DOHH2 (cell line): Measurements from ENCODE around the gene KLK13.
A peak's percentile ranks its signal among the peaks of the same experiment; 100 is the strongest.

Source experiments
- H3F3A ChIP-seq: fragments of 200-600 bp; sonication (generic), shearing (Covaris generic); 2 replicates; pipeline ENCODE4 v1.6.0; 2016; ENCODE audit warnings: antibody characterized with exemption, mild to moderate bottlenecking; ENCODE audit not compliant: control insufficient read depth, insufficient read depth
- H3K27ac ChIP-seq: fragments of 200-600 bp; sonication (generic); 2 replicates; pipeline ENCODE4 v1.5.1; 2014; ENCODE audit warnings: low read depth, mild to moderate bottlenecking, low read length, moderate library complexity
- H3K27me3 ChIP-seq: fragments of 200-600 bp; sonication (generic); 2 replicates; pipeline ENCODE4 v1.6.1; 2014; ENCODE audit warnings: mild to moderate bottlenecking, low read length, mixed read lengths; ENCODE audit not compliant: control insufficient read depth
- H3K36me3 ChIP-seq: fragments of 200-600 bp; sonication (generic); 2 replicates; pipeline ENCODE4 v1.6.1; 2014; ENCODE audit warnings: mild to moderate bottlenecking, low read length, moderate library complexity, mixed read lengths; ENCODE audit not compliant: control insufficient read depth
- H3K4me1 ChIP-seq: fragments of 200-600 bp; sonication (generic); 2 replicates; pipeline ENCODE4 v1.6.1; 2014; ENCODE audit warnings: mild to moderate bottlenecking, low read length, mixed read lengths; ENCODE audit not compliant: control insufficient read depth
- H3K4me2 ChIP-seq: fragments of 200-600 bp; sonication (generic); 2 replicates; pipeline ENCODE4 v1.6.0; 2014; ENCODE audit warnings: mild to moderate bottlenecking, low read length, moderate library complexity
- H3K4me3 ChIP-seq: fragments of 200-600 bp; sonication (generic); 2 replicates; pipeline ENCODE4 v1.5.1; 2014; ENCODE audit warnings: mild to moderate bottlenecking, low read length, mixed read lengths
- H3K79me2 ChIP-seq: fragments of 200-600 bp; sonication (generic); 2 replicates; pipeline ENCODE4 v1.6.1; 2014; ENCODE audit warnings: mild to moderate bottlenecking, low read length, mixed read lengths; ENCODE audit not compliant: control insufficient read depth
- H3K9me2 ChIP-seq: fragments of 200-600 bp; sonication (generic); replicated peaks from 2 replicates; pipeline ENCODE4 v1.6.1; 2014; ENCODE audit warnings: mild to moderate bottlenecking, low read length, mixed read lengths; ENCODE audit not compliant: control insufficient read depth
- H3K9me3 ChIP-seq: fragments of 200-600 bp; sonication (generic); 2 replicates; pipeline ENCODE4 v1.6.1; 2014; ENCODE audit warnings: antibody characterized with exemption, low read length, mixed read lengths; ENCODE audit not compliant: control insufficient read depth, insufficient read depth
- H4K20me1 ChIP-seq: fragments of 200-600 bp; sonication (generic); 2 replicates; pipeline ENCODE4 v1.6.0; 2014; ENCODE audit warnings: low read depth, mild to moderate bottlenecking, antibody characterized with exemption, low read length, moderate library complexity; ENCODE audit not compliant: control insufficient read depth, insufficient read depth
- CTCF ChIP-seq: fragments of 200-600 bp; sonication (generic); IDR thresholded peaks from one replicate; pipeline ENCODE4 v1.5.1; 2014; ENCODE audit warnings: antibody characterized with exemption, mild to moderate bottlenecking, low read depth, low read length; ENCODE audit not compliant: poor library complexity, severe bottlenecking
- EZH2phosphoT487 ChIP-seq: fragments of 200-600 bp; sonication (generic); IDR thresholded peaks from 2 replicates; pipeline ENCODE4 v1.6.1; 2017; ENCODE audit warnings: borderline replicate concordance, mild to moderate bottlenecking, antibody characterized with exemption, low read length, moderate library complexity, mixed read lengths

KLK13 gene

GRCh38 chr19:51023946-51024345 is 40.9 kb downstream of the KLK13 start:
- no peak overlapping the region for H3K4me2 ChIP-seq
- no peaks in the 10 kb centered on the region for H3K79me2 ChIP-seq
- H3K9me2 ChIP-seq = no peaks in the 10 kb centered on the region
- H4K20me1 ChIP-seq = no peaks in the 10 kb centered on the region
- TF ChIP-seq CTCF = no peak
- no peak for TF ChIP-seq EZH2phosphoT487
- H3K9me3 ChIP-seq = no peaks in the 10 kb centered on the region
- H3K4me3 ChIP-seq = no peak overlapping the region
- no peaks in the 10 kb centered on the region for H3K4me1 ChIP-seq
- H3K27me3 ChIP-seq = no peaks in the 10 kb centered on the region
- H3K36me3 ChIP-seq = no peaks in the 10 kb centered on the region
- H3K27ac ChIP-seq = no peak overlapping the region
- no peaks in the 10 kb centered on the region for H3F3A ChIP-seq

GRCh38 chr19:51022526-51022925 is 42.4 kb downstream of the KLK13 start:
- TF ChIP-seq EZH2phosphoT487 (no peak), CTCF (no peak)
- no peaks in the 10 kb centered on the region for H3K27me3 ChIP-seq

GRCh38 chr19:51020988-51021651 is 43.8 kb downstream of the KLK13 start:
- no peaks in the 10 kb centered on the region for H3K79me2 ChIP-seq
- TF ChIP-seq EZH2phosphoT487 = no peak
- TF ChIP-seq CTCF = peak; percentile 73
- no peaks in the 10 kb centered on the region for H3K36me3 ChIP-seq
- no peaks in the 10 kb centered on the region for H3K9me2 ChIP-seq
- H3K4me3 ChIP-seq = no peak overlapping the region
- no peak overlapping the region for H3K4me2 ChIP-seq
- no peaks in the 10 kb centered on the region for H3K9me3 ChIP-seq
- no peaks in the 10 kb centered on the region for H3K27me3 ChIP-seq
- H4K20me1 ChIP-seq = no peaks in the 10 kb centered on the region
- no peak overlapping the region for H3K27ac ChIP-seq
- no peaks in the 10 kb centered on the region for H3K4me1 ChIP-seq
- H3F3A ChIP-seq = no peaks in the 10 kb centered on the region

More at GRCh38 chr19:51022526-51022925, 42.4 kb downstream of the KLK13 start:
- no peaks in the 10 kb centered on the region for H3K4me1 ChIP-seq
- no peak overlapping the region for H3K4me3 ChIP-seq
- H3K9me2 ChIP-seq = no peaks in the 10 kb centered on the region
- H3K4me2 ChIP-seq = no peak overlapping the region
- H3K27ac ChIP-seq = no peak overlapping the region
- H3K36me3 ChIP-seq = no peaks in the 10 kb centered on the region
- H3F3A ChIP-seq = no peaks in the 10 kb centered on the region
- no peaks in the 10 kb centered on the region for H3K9me3 ChIP-seq
- no peaks in the 10 kb centered on the region for H4K20me1 ChIP-seq
- H3K79me2 ChIP-seq = no peaks in the 10 kb centered on the region

GRCh38 chr19:51019544-51019925 is 45.4 kb downstream of the KLK13 start, which contains the start of gene KLK10:
Gene KLK10 (minus strand): TSS chr19:51019709. CDS start chr19:51019130, 579 bp downstream.
- H4K20me1 ChIP-seq = no peaks in the 10 kb centered on the region
- no peak within 1 kb of the TSS for H3K27ac ChIP-seq
- H3K4me2 ChIP-seq = no peak within 1 kb of the TSS
- H3K9me2 ChIP-seq = no peaks in the 10 kb centered on the region
- H3K27me3 ChIP-seq = no peaks in the 10 kb centered on the region
- no peaks in the 10 kb centered on the region for H3F3A ChIP-seq
- no peaks in the 10 kb centered on the region for H3K4me1 ChIP-seq
- no peaks in the 10 kb centered on the region for H3K9me3 ChIP-seq
- H3K4me3 ChIP-seq = no peak within 1 kb of the TSS
- TF ChIP-seq CTCF (no peak), EZH2phosphoT487 (no peak)
- no peaks in the 10 kb centered on the region for H3K36me3 ChIP-seq
- H3K79me2 ChIP-seq = no peaks in the 10 kb centered on the region
